GM19463 (cell line): ENCODE results near the gene TAF1.
"Not testable (repeated sequence)": the region's sequence is repeated elsewhere in the genome, so short reads cannot be mapped to it uniquely, and the experiment has no call there.

Source experiments
- ATAC-seq: cut with Tn5 transposase; IDR thresholded peaks from one replicate; pipeline ENCODE4 v1.9.1; 2021; ENCODE audit warnings: mild to moderate bottlenecking, moderate library complexity; ENCODE audit not compliant: unreplicated experiment

The TAF1 gene

DNA sequence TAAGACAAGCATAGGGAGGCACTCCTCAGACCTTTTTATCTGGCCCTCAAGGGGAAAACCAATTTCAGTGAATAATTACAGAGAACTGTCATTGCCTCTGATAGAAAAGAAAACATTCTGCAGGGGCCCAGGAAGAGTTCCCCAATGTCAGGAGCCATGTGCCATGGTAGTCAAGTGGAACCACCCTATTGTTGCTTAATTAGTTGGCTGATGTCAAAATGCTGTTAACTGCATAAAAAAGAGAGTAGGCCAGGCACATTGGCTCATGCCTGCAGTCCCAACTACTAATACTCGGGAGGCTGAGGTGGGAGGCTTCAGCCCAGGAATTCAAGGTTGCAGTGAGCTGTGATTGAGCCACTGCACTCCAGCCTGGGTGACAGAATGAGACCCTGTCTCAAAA, 138.2 kb downstream of the TAF1 start:
- ATAC-seq = no peak

DNA sequence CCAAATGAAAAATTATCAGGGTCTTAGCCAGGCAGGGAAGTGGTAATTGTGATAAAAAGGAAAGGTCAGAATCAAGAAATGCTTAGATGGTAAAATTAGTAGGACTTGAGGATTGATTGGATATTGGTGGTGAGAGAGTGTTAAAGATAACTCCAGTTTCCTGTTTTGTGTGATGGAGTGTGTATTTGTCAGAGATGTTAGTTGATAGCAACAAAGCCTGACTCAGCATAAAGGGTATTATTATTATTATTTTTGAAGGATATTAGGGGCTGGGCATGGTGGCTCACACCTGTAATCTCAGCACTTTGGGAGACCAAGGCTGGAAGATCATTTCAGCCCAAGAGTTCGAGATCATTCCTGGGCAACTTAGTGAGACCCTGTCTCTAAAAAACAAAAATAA, 143.1 kb downstream of the TAF1 start:
- ATAC-seq = no peak

DNA sequence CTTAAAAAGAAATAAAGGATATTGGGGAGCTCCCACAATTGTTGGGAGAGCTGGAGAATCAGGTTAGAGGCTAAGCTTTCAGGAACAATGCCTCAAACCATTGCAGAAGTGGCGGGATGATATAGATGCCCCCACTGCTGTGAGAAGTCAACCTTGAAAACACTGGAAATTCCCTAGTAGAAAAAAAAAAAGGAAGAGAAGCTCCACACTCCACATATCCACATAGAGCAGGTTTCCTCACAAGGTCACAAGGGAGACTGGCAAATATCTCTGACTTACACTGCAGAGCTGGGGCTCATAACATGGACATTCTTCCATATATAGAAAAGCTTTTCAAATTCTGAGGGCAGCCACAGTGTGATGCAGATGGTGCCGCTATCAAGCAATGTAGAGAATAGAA, 144.0 kb downstream of the TAF1 start:
- no peak for ATAC-seq

DNA sequence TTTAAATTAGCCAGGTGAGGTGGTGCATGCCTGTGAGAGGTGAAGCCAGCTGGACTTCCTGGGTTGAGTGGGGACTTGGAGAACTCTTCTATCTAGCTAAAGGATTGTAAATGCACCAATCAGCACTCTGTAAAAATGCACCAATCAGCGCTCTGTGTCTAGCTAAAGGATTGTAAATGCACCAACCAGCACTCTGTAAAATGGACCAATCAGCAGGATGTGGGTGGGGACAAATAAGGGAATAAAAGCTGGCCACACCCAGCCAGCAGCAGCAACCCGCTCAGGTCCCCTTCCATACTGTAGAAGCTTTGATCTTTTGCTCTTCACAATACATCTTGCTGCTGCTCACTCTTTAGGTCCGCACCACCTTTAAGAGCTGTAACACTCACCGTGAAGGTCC, 147.6 kb downstream of the TAF1 start:
- ATAC-seq = not testable (repeated sequence)

DNA sequence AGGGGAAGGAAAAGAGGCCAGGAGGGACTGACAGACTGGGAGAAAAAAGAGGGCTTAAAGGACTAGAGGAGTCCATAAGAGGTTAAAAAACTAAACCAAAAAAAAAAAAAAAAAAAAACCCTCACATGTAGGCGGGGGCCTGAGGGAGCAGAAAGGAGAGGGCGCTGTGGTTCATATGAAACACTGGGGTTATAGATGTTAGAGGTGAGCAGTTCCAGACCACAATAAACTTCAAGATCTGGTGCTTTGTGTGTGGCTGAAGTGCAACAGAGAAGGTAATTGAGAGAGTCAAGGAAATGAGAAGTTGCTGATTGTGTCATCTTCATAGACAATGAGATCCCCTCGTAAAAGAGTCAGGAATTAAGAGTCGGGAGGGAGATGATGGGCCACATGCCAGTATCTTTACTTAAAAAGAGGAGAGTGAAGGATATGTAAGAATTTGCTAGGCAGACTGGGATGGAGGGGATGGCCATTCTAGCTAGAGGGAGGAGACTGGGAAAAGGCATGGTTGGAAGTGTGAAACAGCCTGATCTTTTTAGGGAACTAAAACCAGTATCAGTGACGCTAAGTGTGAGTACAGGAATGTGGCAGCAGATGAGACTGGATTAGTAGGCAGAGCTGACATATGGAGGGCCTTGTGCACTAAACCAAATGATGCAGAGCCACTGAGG, 148.3 kb downstream of the TAF1 start:
- ATAC-seq = peak; percentile 83

DNA sequence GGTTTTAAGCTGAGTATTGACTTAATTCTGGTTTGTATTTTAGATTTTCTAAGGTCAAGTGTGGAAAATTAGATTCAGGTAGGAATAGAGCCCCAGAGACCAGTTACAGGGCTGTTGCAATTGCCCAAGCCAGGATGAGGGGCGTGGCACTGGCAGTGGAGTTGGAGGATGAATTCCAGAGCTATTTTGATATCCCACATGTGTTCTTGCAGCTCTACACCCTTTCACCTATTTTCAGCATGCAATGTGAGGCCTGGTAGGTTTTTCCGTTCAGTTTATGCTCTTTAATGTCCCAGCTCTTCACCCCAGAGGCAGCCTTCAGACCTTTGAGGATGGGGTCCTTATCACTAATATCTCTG, 148.9 kb downstream of the TAF1 start:
- no peak for ATAC-seq
